GM12874 (cell line): ENCODE measurements around the gene POM121L12.

Experiments used
- CTCF ChIP-seq: IDR thresholded peaks from 2 replicates; pipeline ENCODE4 v1.5.1; 2011; ENCODE audit warnings: low read depth, mild to moderate bottlenecking, control low read depth, low read length, moderate library complexity; ENCODE audit not compliant: insufficient read depth

POM121L12 gene

GRCh38 chr7:53013925-53014324 is 21.5 kb upstream of the POM121L12 start:
- TF ChIP-seq CTCF: no peak

- TF ChIP-seq CTCF: no peak
Measured at GRCh38 chr7:53015463-53015862, 20.0 kb upstream of the POM121L12 start.

GRCh38 chr7:53022893-53023292 is 12.5 kb upstream of the POM121L12 start:
- TF ChIP-seq CTCF: no peak

GRCh38 chr7:53048638-53049037 is 13.2 kb downstream of the POM121L12 start:
- TF ChIP-seq CTCF: no peak

- TF ChIP-seq CTCF: no peak
Measured at GRCh38 chr7:53050433-53050832, 15.0 kb downstream of the POM121L12 start.

GRCh38 chr7:53059591-53059990 is 24.2 kb downstream of the POM121L12 start:
- no peak for TF ChIP-seq CTCF

GRCh38 chr7:53060066-53060465 is 24.6 kb downstream of the POM121L12 start:
- TF ChIP-seq CTCF: no peak

- no peak for TF ChIP-seq CTCF
Measured at GRCh38 chr7:53062796-53063195, 27.4 kb downstream of the POM121L12 start.
